ENCODE measurements around the gene TLN1.

TLN1 gene

GRCh38 chr9:35743452-35743851, 11.5 kb upstream of the TLN1 start:
- TF ChIP-seq CTCF (conservative IDR thresholded peaks at IDR 0.05) = no peak
- H3K27ac ChIP-seq = no peak overlapping the region

- TF ChIP-seq CTCF (conservative IDR thresholded peaks at IDR 0.05) = no peak
- H3K27ac ChIP-seq = no peak overlapping the region
Observed at GRCh38 chr9:35741740-35742139, 9.7 kb upstream of the TLN1 start.

- no peak overlapping the region for H3K27ac ChIP-seq
- no peak for TF ChIP-seq CTCF (conservative IDR thresholded peaks at IDR 0.05)
Observed at GRCh38 chr9:35740243-35740642, 8.2 kb upstream of the TLN1 start.

- no peak overlapping the region for H3K27ac ChIP-seq
- no peak for TF ChIP-seq CTCF (conservative IDR thresholded peaks at IDR 0.05)
Observed at GRCh38 chr9:35738924-35739323, 6.9 kb upstream of the TLN1 start.

- no peak for TF ChIP-seq CTCF (conservative IDR thresholded peaks at IDR 0.05)
- H3K27ac ChIP-seq = no peak overlapping the region
Observed at GRCh38 chr9:35738186-35738585, 6.2 kb upstream of the TLN1 start.

- no peak overlapping the region for H3K27ac ChIP-seq
- no peak for TF ChIP-seq CTCF (conservative IDR thresholded peaks at IDR 0.05)
Observed at GRCh38 chr9:35737143-35737542, 5.1 kb upstream of the TLN1 start.

GRCh38 chr9:35736201-35736633, 4.2 kb upstream of the TLN1 start:
- peak; percentile 95 for TF ChIP-seq CTCF (conservative IDR thresholded peaks at IDR 0.05)
- H3K27ac ChIP-seq = 0 out of 2 replicates have a peak overlapping the region, but pooled peaks have one; percentile 12

GRCh38 chr9:35734096-35734495, 2.1 kb upstream of the TLN1 start:
- peak overlapping the region; percentile 96 for H3K27ac ChIP-seq
- TF ChIP-seq CTCF (conservative IDR thresholded peaks at IDR 0.05) = no peak
